H9 (cell line): ENCODE data around the gene S1PR2. TPM values are rescaled to one million over a fixed set of nuclear protein-coding genes. Genes with fewer than 3 reads are reported as not detected.

ENCODE experiments used
- DNase-seq: peaks from one replicate; pipeline ENCODE4 v3.0.0-alpha.2; 2017
- H2AFZ ChIP-seq: one replicate; pipeline ENCODE4 v1.6.1; 2013; ENCODE audit warnings: mild to moderate bottlenecking, low read length, control low read depth, moderate library complexity
- H2AK5ac ChIP-seq: 2 replicates; pipeline ENCODE4 v1.6.1; 2013; ENCODE audit warnings: low read length, control low read depth, mixed read lengths; ENCODE audit not compliant: insufficient read length
- H2BK120ac ChIP-seq: one replicate; pipeline ENCODE4 v1.6.1; 2013; ENCODE audit warnings: low read depth, mild to moderate bottlenecking, low read length, control low read depth, inconsistent platforms; ENCODE audit not compliant: poor library complexity, severe bottlenecking
- H2BK12ac ChIP-seq: 2 replicates; pipeline ENCODE4 v1.6.1; 2013; ENCODE audit warnings: low read length, control low read depth, mixed read lengths, low read depth; ENCODE audit not compliant: insufficient read length
- H2BK15ac ChIP-seq: 2 replicates; pipeline ENCODE4 v1.6.1; 2013; ENCODE audit warnings: low read depth, low read length, control low read depth
- H2BK20ac ChIP-seq: one replicate; pipeline ENCODE4 v1.6.1; 2013; ENCODE audit warnings: low read depth, mild to moderate bottlenecking, low read length, control low read depth, inconsistent platforms; ENCODE audit not compliant: poor library complexity, severe bottlenecking
- H2BK5ac ChIP-seq: 2 replicates; pipeline ENCODE4 v1.6.1; 2013; ENCODE audit warnings: low read length, control low read depth, mixed read lengths; ENCODE audit not compliant: insufficient read length
- H3K14ac ChIP-seq: 2 replicates; pipeline ENCODE4 v1.6.1; 2013; ENCODE audit warnings: low read length, control low read depth; ENCODE audit not compliant: insufficient read depth
- H3K18ac ChIP-seq: 2 replicates; pipeline ENCODE4 v1.6.1; 2013; ENCODE audit warnings: low read depth, mild to moderate bottlenecking, mixed read lengths, low read length, control low read depth; ENCODE audit not compliant: insufficient read length
- H3K23ac ChIP-seq: 2 replicates; pipeline ENCODE4 v1.6.1; 2013; ENCODE audit warnings: low read length, control low read depth, mixed read lengths, low read depth; ENCODE audit not compliant: insufficient read length
- H3K23me2 ChIP-seq: 2 replicates; pipeline ENCODE4 v1.6.1; 2013; ENCODE audit warnings: low read depth, mild to moderate bottlenecking, mixed read lengths, low read length, control low read depth; ENCODE audit not compliant: insufficient read length, poor library complexity, severe bottlenecking
- H3K27ac ChIP-seq: 2 replicates; pipeline ENCODE4 v1.5.1; 2013; ENCODE audit warnings: low read length, control low read depth, mixed read lengths, low read depth; ENCODE audit not compliant: insufficient read length
- H3K27me3 ChIP-seq: 2 replicates; pipeline ENCODE4 v1.6.1; 2013; ENCODE audit warnings: low read length, control low read depth, inconsistent platforms; ENCODE audit not compliant: insufficient read depth
- H3K4ac ChIP-seq: 2 replicates; pipeline ENCODE4 v1.6.1; 2013; ENCODE audit warnings: low read depth, mild to moderate bottlenecking, control low read depth, inconsistent platforms, low read length, moderate library complexity
- H3K4me1 ChIP-seq: 2 replicates; pipeline ENCODE4 v1.6.1; 2013; ENCODE audit warnings: low read length, control low read depth, inconsistent platforms; ENCODE audit not compliant: insufficient read depth
- H3K4me2 ChIP-seq: 2 replicates; pipeline ENCODE4 v1.6.1; 2013; ENCODE audit warnings: low read length, control low read depth, mixed read lengths; ENCODE audit not compliant: insufficient read length, insufficient read depth
- H3K56ac ChIP-seq: 2 replicates; pipeline ENCODE4 v1.6.1; 2013; ENCODE audit warnings: low read depth, mild to moderate bottlenecking, mixed read lengths, low read length, control low read depth; ENCODE audit not compliant: insufficient read length
- H3K79me1 ChIP-seq: 2 replicates; pipeline ENCODE4 v1.6.1; 2013; ENCODE audit warnings: low read depth, mild to moderate bottlenecking, moderate library complexity, low read length, control low read depth, inconsistent platforms; ENCODE audit not compliant: insufficient read depth, poor library complexity, severe bottlenecking
- H3K79me2 ChIP-seq: 2 replicates; pipeline ENCODE4 v1.6.1; 2013; ENCODE audit warnings: low read length, control low read depth, inconsistent platforms; ENCODE audit not compliant: insufficient read depth
- H3K9ac ChIP-seq: 2 replicates; pipeline ENCODE4 v1.6.1; 2013; ENCODE audit warnings: low read length, control low read depth, mixed read lengths; ENCODE audit not compliant: insufficient read length; ENCODE audit errors: extremely low read depth
- H3K9me3 ChIP-seq: one replicate; pipeline ENCODE4 v1.6.1; 2013; ENCODE audit warnings: low read depth, low read length, inconsistent platforms; ENCODE audit not compliant: control insufficient read depth
- H3T11ph ChIP-seq: one replicate; pipeline ENCODE4 v1.6.1; 2013; ENCODE audit warnings: mild to moderate bottlenecking, low read length, control low read depth, inconsistent platforms
- H4K20me1 ChIP-seq: one replicate; pipeline ENCODE4 v1.6.1; 2013; ENCODE audit not compliant: control insufficient read depth, insufficient read length, insufficient read depth
- H4K5ac ChIP-seq: 2 replicates; pipeline ENCODE4 v1.6.1; 2013; ENCODE audit warnings: low read depth, mild to moderate bottlenecking, mixed read lengths, low read length, control low read depth; ENCODE audit not compliant: insufficient read length
- H4K8ac ChIP-seq: replicated peaks from 2 replicates; pipeline ENCODE4 v1.6.1; 2013; ENCODE audit warnings: low read length, control low read depth, mixed read lengths, low read depth; ENCODE audit not compliant: insufficient read length
- H4K91ac ChIP-seq: 2 replicates; pipeline ENCODE4 v1.6.1; 2013; ENCODE audit warnings: low read depth, mild to moderate bottlenecking, moderate library complexity, mixed read lengths, low read length, control low read depth; ENCODE audit not compliant: insufficient read length
- H3K27ac Mint-ChIP-seq, 3 experiments: 2 replicates in 2 of 3; 3 replicates in 1 of 3; pipeline ENCODE4 v1.8.0; 2020 to 2021; ENCODE audit warnings: mixed read lengths in 3 of 3, mild to moderate bottlenecking in 1 of 3, moderate library complexity in 1 of 3
- H3K27me3 Mint-ChIP-seq: 2 replicates; pipeline ENCODE4 v1.8.0; 2021; ENCODE audit warnings: low read depth, mild to moderate bottlenecking, moderate library complexity, mixed read lengths
- H3K36me3 Mint-ChIP-seq, 3 experiments: 2 replicates in 2 of 3; 3 replicates in 1 of 3; pipeline ENCODE4 v1.8.0; 2020 to 2021; ENCODE audit warnings: low read depth in 3 of 3, mixed read lengths in 3 of 3; ENCODE audit not compliant: insufficient read depth in 1 of 3
- H3K4me1 Mint-ChIP-seq, 2 experiments: 2 replicates each; pipeline ENCODE4 v1.8.0; 2020; ENCODE audit warnings: mixed read lengths in 2 of 2
- H3K4me3 Mint-ChIP-seq, 2 experiments: 2 replicates in 1 of 2; 3 replicates in 1 of 2; pipeline ENCODE4 v1.8.0; 2020 to 2021; ENCODE audit warnings: mild to moderate bottlenecking in 2 of 2, mixed read lengths in 2 of 2, moderate library complexity in 1 of 2
- H3K9me3 Mint-ChIP-seq, 2 experiments: 2 replicates in 1 of 2; 3 replicates in 1 of 2; pipeline ENCODE4 v1.8.0; 2020; ENCODE audit warnings: mild to moderate bottlenecking in 2 of 2, mixed read lengths in 2 of 2, moderate library complexity in 1 of 2
- WGBS: extraction: QIAGEN DNeasy Blood & Tissue Kit; methylation state at CpG from one replicate; pipeline ENCODE4 v1.1.7; 2013; ENCODE audit warnings: missing lambda C conversion rate, low lambda C conversion rate, mixed read lengths; ENCODE audit not compliant: insufficient read length; ENCODE audit errors: extremely low coverage; 5-methylcytosine and 5-hydroxymethylcytosine counted together
- total RNA-seq: library from RNA; stranded (reverse); gene quantifications from 2 replicates; pipeline ENCODE4 v1.2.1, GENCODE V29; 2021
- TF ChIP-seq, protein P1 (sequence below): fragments of 200-600 bp; sonication (generic); conservative IDR thresholded peaks from 3 replicates; pipeline ENCODE4 v1.8.0; 2021; ENCODE audit warnings: antibody characterized with exemption, mild to moderate bottlenecking

S1PR2 gene
- total RNA-seq, 1 experiment from 2014 or later: 11.5 TPM

DNA sequence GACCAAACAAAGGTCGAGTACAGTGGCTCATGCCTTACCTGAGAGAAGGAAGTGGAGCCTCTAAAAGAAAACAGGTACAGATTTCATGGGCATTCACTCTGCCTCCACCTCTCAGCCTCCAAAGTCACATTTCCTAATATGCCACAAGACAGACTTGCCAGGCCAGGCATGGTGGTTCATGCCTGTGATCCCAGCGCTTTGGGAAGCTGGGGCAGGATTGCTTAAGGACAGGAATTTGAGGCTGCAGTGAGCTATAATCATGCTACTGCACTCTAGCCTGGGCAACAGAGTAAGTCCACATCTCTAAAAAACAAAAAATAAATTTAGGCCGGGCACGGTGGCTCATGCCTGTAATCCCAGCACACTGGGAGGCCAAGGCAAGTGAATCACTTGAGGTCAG is 25.5 kb downstream of the S1PR2 start:
- H2BK20ac ChIP-seq: no peak overlapping the region
- Mint-ChIP-seq H3K4me1 (peaks cover 14% of the 10 kb centered on the region in 2 experiments), H3K4me3 (no peak overlapping the region), H3K27ac (no peak overlapping the region; a peak in 1 of 7 replicates), H3K36me3 (no peaks in the 10 kb centered on the region; a peak in 1 of 7 replicates), H3K27me3 (peaks cover 7% of the 10 kb centered on the region; the same call in 1 of the 2 replicates), H3K9me3 (peaks cover 6 to 8% of the 10 kb centered on the region in 2 experiments; a peak in 2 of 5 replicates)
- no peak overlapping the region for H4K5ac ChIP-seq
- no peak overlapping the region for H2BK15ac ChIP-seq
- no peak for DNase-seq
- H2BK120ac ChIP-seq: no peak overlapping the region
- no peak overlapping the region for H4K8ac ChIP-seq
- no peak overlapping the region for H3K4me2 ChIP-seq
- no peaks in the 10 kb centered on the region for H3K79me1 ChIP-seq
- H3K27ac ChIP-seq: no peak overlapping the region
- H3K23ac ChIP-seq: no peak overlapping the region
- no peaks in the 10 kb centered on the region for H3K9me3 ChIP-seq
- H3K4me1 ChIP-seq: 0 out of 2 replicates have a peak, but pooled peaks cover 2% of the 10 kb centered on the region
- H3T11ph ChIP-seq: no peak overlapping the region
- no peaks in the 10 kb centered on the region for H4K20me1 ChIP-seq
- no peaks in the 10 kb centered on the region for H3K23me2 ChIP-seq
- no peak overlapping the region for H4K91ac ChIP-seq
- TF ChIP-seq, protein P1, sequence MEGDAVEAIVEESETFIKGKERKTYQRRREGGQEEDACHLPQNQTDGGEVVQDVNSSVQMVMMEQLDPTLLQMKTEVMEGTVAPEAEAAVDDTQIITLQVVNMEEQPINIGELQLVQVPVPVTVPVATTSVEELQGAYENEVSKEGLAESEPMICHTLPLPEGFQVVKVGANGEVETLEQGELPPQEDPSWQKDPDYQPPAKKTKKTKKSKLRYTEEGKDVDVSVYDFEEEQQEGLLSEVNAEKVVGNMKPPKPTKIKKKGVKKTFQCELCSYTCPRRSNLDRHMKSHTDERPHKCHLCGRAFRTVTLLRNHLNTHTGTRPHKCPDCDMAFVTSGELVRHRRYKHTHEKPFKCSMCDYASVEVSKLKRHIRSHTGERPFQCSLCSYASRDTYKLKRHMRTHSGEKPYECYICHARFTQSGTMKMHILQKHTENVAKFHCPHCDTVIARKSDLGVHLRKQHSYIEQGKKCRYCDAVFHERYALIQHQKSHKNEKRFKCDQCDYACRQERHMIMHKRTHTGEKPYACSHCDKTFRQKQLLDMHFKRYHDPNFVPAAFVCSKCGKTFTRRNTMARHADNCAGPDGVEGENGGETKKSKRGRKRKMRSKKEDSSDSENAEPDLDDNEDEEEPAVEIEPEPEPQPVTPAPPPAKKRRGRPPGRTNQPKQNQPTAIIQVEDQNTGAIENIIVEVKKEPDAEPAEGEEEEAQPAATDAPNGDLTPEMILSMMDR: no peak
- WGBS: no CpG with 5 or more reads among the region's 4 CpGs
- H2BK5ac ChIP-seq: no peak overlapping the region
- no peak overlapping the region for H3K9ac ChIP-seq
- H2BK12ac ChIP-seq: no peak overlapping the region
- H2AK5ac ChIP-seq: no peak overlapping the region
- H3K18ac ChIP-seq: no peak overlapping the region
- H3K14ac ChIP-seq: no peak overlapping the region
- no peak overlapping the region for H2AFZ ChIP-seq
- no peak overlapping the region for H3K4ac ChIP-seq
- H3K79me2 ChIP-seq: no peaks in the 10 kb centered on the region
- H3K56ac ChIP-seq: no peak overlapping the region
- H3K27me3 ChIP-seq: no peaks in the 10 kb centered on the region
